GM11168 (cell line): Measurements from ENCODE around the gene FAM53B.

Experiments used
- in situ Hi-C: fragments of 300-500 bp; cut with MboI; formaldehyde crosslinking; loops from one replicate; pipeline ENCODE4 v1.12.0; 2022; ENCODE audit warnings: low sequenced_read_pairs; ENCODE audit not compliant: unreplicated experiment

FAM53B gene

GRCh38 chr10:124743191-124744101 lies 732 bp downstream of the FAM53B start:
- in situ Hi-C loops = loop anchor here (5.0 kb wide), 1 partner anchor 106 kb away; no protein-coding TSS in a partner anchor

GRCh38 chr10:124742413-124743190 lies 1.6 kb downstream of the FAM53B start:
- in situ Hi-C loops = loop anchor here (5.0 kb wide), 1 partner anchor 105 kb away; no protein-coding TSS in a partner anchor

- in situ Hi-C loops = loop anchor here (5.0 kb wide), 1 partner anchor 105 kb away; no protein-coding TSS in a partner anchor
Measured at GRCh38 chr10:124741922-124742412, 2.2 kb downstream of the FAM53B start.

- in situ Hi-C loops = loop anchor here (5.0 kb wide), 1 partner anchor 104 kb away; no protein-coding TSS in a partner anchor
Measured at GRCh38 chr10:124741281-124741921, 2.8 kb downstream of the FAM53B start.

- in situ Hi-C loops = loop anchor here (5.0 kb wide), 1 partner anchor 103 kb away; no protein-coding TSS in a partner anchor
Measured at GRCh38 chr10:124740369-124741280, 3.6 kb downstream of the FAM53B start.

- in situ Hi-C loops = loop anchor here (5.0 kb wide), 1 partner anchor 103 kb away; no protein-coding TSS in a partner anchor
Measured at GRCh38 chr10:124739986-124740368, 4.2 kb downstream of the FAM53B start.

- in situ Hi-C loops = no loop called here
Measured at GRCh38 chr10:124739119-124739921, 4.9 kb downstream of the FAM53B start.

- in situ Hi-C loops = no loop called here
Measured at GRCh38 chr10:124738441-124738840, 5.7 kb downstream of the FAM53B start.

- in situ Hi-C loops = no loop called here
Measured at GRCh38 chr10:124737708-124738107, 6.5 kb downstream of the FAM53B start.

GRCh38 chr10:124737221-124737620 lies 7.0 kb downstream of the FAM53B start:
- in situ Hi-C loops = no loop called here

- in situ Hi-C loops = no loop called here
Measured at GRCh38 chr10:124736491-124737136, 7.6 kb downstream of the FAM53B start.

- in situ Hi-C loops = no loop called here
Measured at GRCh38 chr10:124735491-124736286, 8.5 kb downstream of the FAM53B start.

GRCh38 chr10:124734311-124735166 lies 9.6 kb downstream of the FAM53B start:
- in situ Hi-C loops = no loop called here

- in situ Hi-C loops = no loop called here
Measured at GRCh38 chr10:124733571-124734245, 10.5 kb downstream of the FAM53B start.

- in situ Hi-C loops = no loop called here
Measured at GRCh38 chr10:124732931-124733570, 11.1 kb downstream of the FAM53B start.
